Lower leg skin (tissue), 3 donors: ENCODE measurements around the gene SEMA3G.

Experiments
- CTCF ChIP-seq, 3 donors: fragments of 450-650 bp; IDR thresholded peaks; one replicate each; pipeline ENCODE4 v1.5.1; 2016; ENCODE audit warnings: antibody characterized with exemption in 3 of 3, mild to moderate bottlenecking in 3 of 3, moderate library complexity in 2 of 3
- POLR2A ChIP-seq, 2 donors: fragments of 450-650 bp; IDR thresholded peaks; one replicate each; pipeline ENCODE4 v1.6.1; 2016 to 2017; ENCODE audit warnings: antibody characterized with exemption in 2 of 2, mild to moderate bottlenecking in 1 of 2, moderate library complexity in 1 of 2

DNA sequence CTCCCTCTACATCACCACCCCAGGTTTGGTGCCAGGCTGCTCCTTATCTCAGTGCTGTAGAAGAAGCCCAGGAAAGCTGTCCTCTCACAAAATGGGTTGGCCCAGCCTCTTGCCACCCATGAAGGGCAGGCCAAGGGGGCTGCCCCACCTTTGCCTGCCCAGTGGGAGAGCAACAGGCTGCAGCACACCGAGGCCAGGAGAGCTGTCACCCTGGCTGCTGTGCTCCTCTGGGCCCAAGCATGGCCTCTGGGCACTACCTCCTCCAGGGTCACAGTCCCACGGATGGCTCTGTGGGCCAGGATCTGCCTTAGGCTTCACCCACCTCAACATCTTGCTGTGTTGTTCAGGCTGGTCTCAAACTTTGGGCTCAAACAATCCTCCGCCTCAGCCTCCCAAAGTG, 43.8 kb upstream of the SEMA3G start:
- no peak for TF ChIP-seq CTCF (IDR thresholded peaks at IDR 0.05)
- TF ChIP-seq POLR2A (IDR thresholded peaks at IDR 0.05): no peak
